Kidney (tissue), 14 donors: ENCODE results near the gene DPP6. TPM values are rescaled to one million over a fixed set of nuclear protein-coding genes. Genes with fewer than 3 reads are reported as not detected.

Experiments used
- DNase-seq, 5 donors: peaks; one replicate each; pipeline ENCODE4 v3.0.0-alpha.2; 2013 to 2020
- FAIRE-seq: peaks from 2 replicates; lab custom pipeline; 2012; peaks lifted over from hg19 to GRCh38; lab: Jason Lieb, UNC
- H3K27ac ChIP-seq, 2 donors: one replicate each; pipeline ENCODE4 v1.7.0; 2013; ENCODE audit warnings: low read depth in 2 of 2, low read length in 2 of 2, inconsistent platforms in 1 of 2
- H3K27me3 ChIP-seq: one replicate; pipeline ENCODE4 v1.7.1; 2013; ENCODE audit warnings: low read length, inconsistent platforms; ENCODE audit not compliant: control insufficient read depth, insufficient read depth
- H3K36me3 ChIP-seq, 3 donors: one replicate each; pipeline versions ENCODE4 v1.7.0 to v1.7.1; 2013; ENCODE audit warnings: low read length in 3 of 3, control low read depth in 1 of 3, inconsistent platforms in 1 of 3; ENCODE audit not compliant: insufficient read depth in 3 of 3, control insufficient read depth in 2 of 3
- H3K4me1 ChIP-seq, 3 donors: one replicate each; pipeline versions ENCODE4 v1.7.0 to v1.7.1; 2013; ENCODE audit warnings: low read length in 3 of 3, inconsistent platforms in 1 of 3, low read depth in 1 of 3; ENCODE audit not compliant: control insufficient read depth in 2 of 3, insufficient read depth in 2 of 3
- H3K4me3 ChIP-seq, 3 donors: one replicate each; pipeline versions ENCODE4 v1.7.0 to v1.8.1; 2013; ENCODE audit warnings: low read length in 3 of 3, control low read depth in 1 of 3, inconsistent platforms in 1 of 3
- H3K9ac ChIP-seq, 3 donors: one replicate each; pipeline versions ENCODE4 v1.7.0 to v1.7.1; 2013; ENCODE audit warnings: low read length in 3 of 3, control low read depth in 1 of 3, inconsistent platforms in 1 of 3
- H3K9me3 ChIP-seq, 3 donors: one replicate each; pipeline versions ENCODE4 v1.7.0 to v1.7.1; 2013; ENCODE audit warnings: low read length in 3 of 3, control low read depth in 1 of 3, inconsistent platforms in 1 of 3; ENCODE audit not compliant: control insufficient read depth in 2 of 3, insufficient read depth in 1 of 3
- intact Hi-C: fragments of 100-400 bp; cut with DNase I; formaldehyde crosslinking; loops from one replicate; pipeline ENCODE4 v1.11.1; 2022
- polyA plus RNA-seq: library from polyadenylated mRNA; stranded (reverse); fragments of 350-450 nt; fragmentation: Illumina TruSeq; extraction: RNeasy Lipid Tissue Mini Kit (QIAGEN cat#74804); gene quantifications from one replicate; pipeline ENCODE4 v1.2.3, GENCODE V29; 2014; ENCODE audit warnings: low read depth, low replicate concordance; ENCODE audit not compliant: insufficient read depth
- total RNA-seq: library from RNA; stranded (reverse); fragmentation: NEBNext Ultra II Directional; extraction: Animal tissue kit (Norgen Biotek cat#: 25700); gene quantifications from one replicate; pipeline ENCODE4 v1.2.1, GENCODE V29; 2021
- TF ChIP-seq, protein P1 (sequence below): IDR thresholded peaks from 3 replicates; pipeline ENCODE4 v1.5.1; 2012; ENCODE audit warnings: mild to moderate bottlenecking, moderate library complexity, borderline replicate concordance; ENCODE audit not compliant: insufficient read depth; ENCODE audit errors: extremely low read depth
- donor health status: control.
- donor health status: control.
- donor health status: control.
- donor health status: control.
- donor health status: control.
- donor health status: DM: yes; HTN: yes; CAD: no.
- donor health status: Normal renal cell carcinoma (clear cell type).

The DPP6 gene
- total and polyA plus RNA-seq, 2 donors from 2014 or later = 1.8 to 6.9 TPM

DNA sequence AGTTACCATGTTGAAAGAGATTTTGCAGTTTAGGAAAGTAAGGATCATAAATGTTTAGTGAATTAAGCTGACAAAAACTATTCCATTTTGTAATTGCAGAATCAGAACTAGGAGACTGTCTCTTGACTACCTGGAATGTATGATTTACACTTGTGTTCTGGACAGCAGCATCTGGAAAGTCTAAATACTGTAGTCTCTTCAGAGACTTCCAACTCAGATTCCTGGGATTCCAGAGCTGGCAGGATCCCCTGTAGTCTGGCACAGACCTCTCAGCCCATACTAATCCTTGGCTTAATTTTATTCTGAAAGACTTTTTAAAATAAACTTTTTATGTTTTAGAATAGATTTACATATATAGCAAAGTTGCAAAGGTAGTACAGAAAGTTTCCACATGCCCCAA is 452.7 kb downstream of the DPP6 start:
- H3K4me3 ChIP-seq = no peak overlapping the region
- H3K9ac ChIP-seq = no peak overlapping the region
- H3K4me1 ChIP-seq = no peaks in the 10 kb centered on the region
- DNase-seq (no peak), FAIRE-seq (no peak)
- intact Hi-C loops = no loop called here
- H3K27ac ChIP-seq = no peak overlapping the region
- TF ChIP-seq, protein P1, sequence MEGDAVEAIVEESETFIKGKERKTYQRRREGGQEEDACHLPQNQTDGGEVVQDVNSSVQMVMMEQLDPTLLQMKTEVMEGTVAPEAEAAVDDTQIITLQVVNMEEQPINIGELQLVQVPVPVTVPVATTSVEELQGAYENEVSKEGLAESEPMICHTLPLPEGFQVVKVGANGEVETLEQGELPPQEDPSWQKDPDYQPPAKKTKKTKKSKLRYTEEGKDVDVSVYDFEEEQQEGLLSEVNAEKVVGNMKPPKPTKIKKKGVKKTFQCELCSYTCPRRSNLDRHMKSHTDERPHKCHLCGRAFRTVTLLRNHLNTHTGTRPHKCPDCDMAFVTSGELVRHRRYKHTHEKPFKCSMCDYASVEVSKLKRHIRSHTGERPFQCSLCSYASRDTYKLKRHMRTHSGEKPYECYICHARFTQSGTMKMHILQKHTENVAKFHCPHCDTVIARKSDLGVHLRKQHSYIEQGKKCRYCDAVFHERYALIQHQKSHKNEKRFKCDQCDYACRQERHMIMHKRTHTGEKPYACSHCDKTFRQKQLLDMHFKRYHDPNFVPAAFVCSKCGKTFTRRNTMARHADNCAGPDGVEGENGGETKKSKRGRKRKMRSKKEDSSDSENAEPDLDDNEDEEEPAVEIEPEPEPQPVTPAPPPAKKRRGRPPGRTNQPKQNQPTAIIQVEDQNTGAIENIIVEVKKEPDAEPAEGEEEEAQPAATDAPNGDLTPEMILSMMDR = no peak
- no peaks in the 10 kb centered on the region for H3K27me3 ChIP-seq
- peaks cover 0 to 4% (median 0%) of the 10 kb centered on the region in 3 donors for H3K9me3 ChIP-seq
- H3K36me3 ChIP-seq = no peaks in the 10 kb centered on the region

DNA sequence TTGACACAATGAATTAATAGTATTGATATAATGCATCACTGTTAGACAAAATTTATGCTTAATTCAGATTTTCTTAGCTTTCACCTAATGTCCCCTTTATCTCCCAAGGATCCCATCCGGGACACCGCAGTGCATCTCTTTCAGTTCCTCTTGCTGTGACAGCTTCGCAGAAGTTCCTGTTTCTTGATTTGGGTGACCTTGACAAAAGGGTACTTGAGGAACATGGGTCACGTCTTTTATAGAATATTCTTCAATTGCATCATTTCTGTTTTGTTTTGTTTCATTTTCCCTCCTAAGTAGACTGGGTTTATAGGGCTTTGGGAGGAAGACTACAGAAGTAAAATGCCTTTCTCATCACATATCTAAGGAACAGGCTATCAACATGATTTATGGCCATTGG is 453.2 kb downstream of the DPP6 start:
- TF ChIP-seq, protein P1 = no peak
- no peak for FAIRE-seq
- DNase-seq = no peak
- no peak overlapping the region for H3K4me3 ChIP-seq
- H3K36me3 ChIP-seq = no peaks in the 10 kb centered on the region
- no peak overlapping the region for H3K9ac ChIP-seq
- peaks cover 0 to 4% (median 0%) of the 10 kb centered on the region in 3 donors for H3K9me3 ChIP-seq
- intact Hi-C loops = no loop called here
- H3K27me3 ChIP-seq = no peaks in the 10 kb centered on the region
- no peaks in the 10 kb centered on the region for H3K4me1 ChIP-seq
- H3K27ac ChIP-seq = no peak overlapping the region

DNA sequence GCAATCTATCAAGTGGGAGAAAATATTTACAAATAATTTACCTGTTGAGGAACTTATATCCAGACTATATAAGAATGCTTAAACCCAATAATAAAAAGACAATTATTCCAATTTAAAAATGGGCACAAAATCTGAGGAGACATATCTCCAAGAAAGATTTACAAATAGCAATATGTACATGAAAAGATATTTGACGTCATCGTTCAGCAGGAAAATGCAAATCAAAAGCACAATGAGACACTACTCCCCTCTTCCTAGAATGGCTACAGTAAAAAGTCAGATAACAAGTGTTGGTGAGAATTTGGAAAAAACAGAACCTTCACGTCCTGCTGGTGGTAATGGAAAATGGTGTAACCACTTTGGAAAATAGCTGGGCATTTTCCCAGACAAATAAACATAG is 457.0 kb downstream of the DPP6 start:
- H3K36me3 ChIP-seq = no peaks in the 10 kb centered on the region

More for the DNA sequence above, 457.0 kb downstream of the DPP6 start:
- Histone ChIP-seq H3K9ac (no peak overlapping the region), H3K27ac (no peak overlapping the region), H3K4me1 (no peaks in the 10 kb centered on the region), H3K9me3 (peaks cover 0 to 4% (median 0%) of the 10 kb centered on the region in 3 donors), H3K4me3 (no peak overlapping the region), H3K27me3 (no peaks in the 10 kb centered on the region)
- FAIRE-seq (no peak), DNase-seq (no peak)
- TF ChIP-seq, protein P1 = no peak
- intact Hi-C loops = no loop called here
